GM19238 (cell line): ENCODE measurements around the gene ZSCAN4.

ENCODE experiments used
- DNase-seq: peaks from one replicate; pipeline ENCODE4 v3.0.0; 2011; ENCODE audit warnings: low spot score; ENCODE audit not compliant: insufficient read length

The ZSCAN4 gene

GRCh38 chr19:57675881-57676280, 7.1 kb downstream of the ZSCAN4 start:
- DNase-seq = no peak

- DNase-seq = no peak
These were observed 13.6 kb downstream of the ZSCAN4 start for GRCh38 chr19:57682226-57682766.

- DNase-seq = no peak
These were observed 18.0 kb downstream of the ZSCAN4 start for GRCh38 chr19:57686727-57687126.

GRCh38 chr19:57687363-57688010, 18.8 kb downstream of the ZSCAN4 start:
- DNase-seq = no peak

- DNase-seq = no peak
These were observed 19.5 kb downstream of the ZSCAN4 start for GRCh38 chr19:57688011-57688763.

GRCh38 chr19:57689750-57690149, 21.0 kb downstream of the ZSCAN4 start:
- DNase-seq = no peak

- no peak for DNase-seq
These were observed 32.9 kb downstream of the ZSCAN4 start for GRCh38 chr19:57701625-57702024.

GRCh38 chr19:57706346-57706745, 37.6 kb downstream of the ZSCAN4 start:
- no peak for DNase-seq

GRCh38 chr19:57708641-57709361, 40.1 kb downstream of the ZSCAN4 start, which contains the start of gene ZNF154:
Gene ZNF154 (minus strand): TSS chr19:57709204. CDS start chr19:57708971, 233 bp downstream.
- peak; percentile 46 for DNase-seq

GRCh38 chr19:57709616-57710015, 40.9 kb downstream of the ZSCAN4 start:
- DNase-seq = no peak

- DNase-seq = no peak
These were observed 43.5 kb downstream of the ZSCAN4 start for GRCh38 chr19:57712222-57712621.

- DNase-seq = no peak
These were observed 50.7 kb downstream of the ZSCAN4 start for GRCh38 chr19:57719424-57719823.

GRCh38 chr19:57719901-57720519, 51.3 kb downstream of the ZSCAN4 start:
- no peak for DNase-seq

- no peak for DNase-seq
These were observed 52.1 kb downstream of the ZSCAN4 start for GRCh38 chr19:57720878-57721277.
